ENCODE measurements around the gene ATOSB. TPM values are rescaled to one million over a fixed set of nuclear protein-coding genes. Genes with fewer than 3 reads are reported as not detected.

ATOSB gene
- total and polyA plus RNA-seq, 2 of the 8 experiments (the other 6 are each of a cell fraction or from before 2014, with no cell fraction given), result 6.9 to 10.4 TPM

GRCh38 chr9:35102769-35103659, 12.6 kb downstream of the ATOSB start, which contains the start of gene STOML2 (continued):
- TF ChIP-seq USF2 (IDR thresholded peaks at IDR 0.05; ENCODE audit: low read length), result 0 out of 2 replicates have a peak, but pooled peaks have one; percentile 3
- no peak for TF ChIP-seq CTCF (IDR thresholded peaks at IDR 0.05; ENCODE audit: control extremely low read depth in 1 of 3, insufficient read depth in 1 of 3, low read depth in 1 of 3, low read length in 3 of 3)
- TF ChIP-seq TAF7 (optimal IDR thresholded peaks at IDR 0.05; ENCODE audit: borderline replicate concordance, low read depth, low read length), result peak; percentile 65
- TF ChIP-seq RAD21 (IDR thresholded peaks at IDR 0.05 in 1 of 2, conservative IDR thresholded peaks at IDR 0.05 in 1 of 2; ENCODE audit: low read depth in 2 of 2, low read length in 2 of 2), result no peak
- peak; percentile 17; the same call in 1 of the 2 replicates for TF ChIP-seq SIX5 (IDR thresholded peaks at IDR 0.05; ENCODE audit: low read depth, low read length)
- TF ChIP-seq TBP (IDR thresholded peaks at IDR 0.05; ENCODE audit: low read depth, low read length), result peak; percentile 94
- TF ChIP-seq POU5F1 (IDR thresholded peaks at IDR 0.05; ENCODE audit: low read depth, low read length), result no peak
- no peak; a peak in 1 of 3 replicates for TF ChIP-seq EP300 (IDR thresholded peaks at IDR 0.05; ENCODE audit: borderline replicate concordance in 1 of 2, low read depth in 2 of 2, low read length in 2 of 2)
- TF ChIP-seq JUN (IDR thresholded peaks at IDR 0.05; ENCODE audit: low read depth, low read length), result no peak
- TF ChIP-seq GABPA (IDR thresholded peaks at IDR 0.05; ENCODE audit: borderline replicate concordance, insufficient read depth, low read length), result peak; percentile 99
- TF ChIP-seq NANOG (IDR thresholded peaks at IDR 0.05; ENCODE audit: insufficient read depth, low read depth, low read length, poor library complexity, severe bottlenecking), result no peak
- peak; percentile 79 for TF ChIP-seq SP1 (IDR thresholded peaks at IDR 0.05; ENCODE audit: low read depth, low read length)
- no peak for TF ChIP-seq SUZ12 (IDR thresholded peaks at IDR 0.05; ENCODE audit: low read length)
- TF ChIP-seq FOSL1 (IDR thresholded peaks at IDR 0.05; ENCODE audit: insufficient read depth, low read depth, low read length), result no peak
- TF ChIP-seq YY1 (IDR thresholded peaks at IDR 0.05; ENCODE audit: low read depth, low read length), result no peak
- no peak for TF ChIP-seq RBBP5 (IDR thresholded peaks at IDR 0.05; ENCODE audit: borderline replicate concordance, low read depth, low read length)
- TF ChIP-seq ATF2 (IDR thresholded peaks at IDR 0.05; ENCODE audit: low read length), result no peak

Data from H1 (cell line).